Measurements from ENCODE around the gene FCGR3B.
"Not testable (repeated sequence)": the region's sequence is repeated elsewhere in the genome, so short reads cannot be mapped to it uniquely, and the experiment has no call there.

DNA sequence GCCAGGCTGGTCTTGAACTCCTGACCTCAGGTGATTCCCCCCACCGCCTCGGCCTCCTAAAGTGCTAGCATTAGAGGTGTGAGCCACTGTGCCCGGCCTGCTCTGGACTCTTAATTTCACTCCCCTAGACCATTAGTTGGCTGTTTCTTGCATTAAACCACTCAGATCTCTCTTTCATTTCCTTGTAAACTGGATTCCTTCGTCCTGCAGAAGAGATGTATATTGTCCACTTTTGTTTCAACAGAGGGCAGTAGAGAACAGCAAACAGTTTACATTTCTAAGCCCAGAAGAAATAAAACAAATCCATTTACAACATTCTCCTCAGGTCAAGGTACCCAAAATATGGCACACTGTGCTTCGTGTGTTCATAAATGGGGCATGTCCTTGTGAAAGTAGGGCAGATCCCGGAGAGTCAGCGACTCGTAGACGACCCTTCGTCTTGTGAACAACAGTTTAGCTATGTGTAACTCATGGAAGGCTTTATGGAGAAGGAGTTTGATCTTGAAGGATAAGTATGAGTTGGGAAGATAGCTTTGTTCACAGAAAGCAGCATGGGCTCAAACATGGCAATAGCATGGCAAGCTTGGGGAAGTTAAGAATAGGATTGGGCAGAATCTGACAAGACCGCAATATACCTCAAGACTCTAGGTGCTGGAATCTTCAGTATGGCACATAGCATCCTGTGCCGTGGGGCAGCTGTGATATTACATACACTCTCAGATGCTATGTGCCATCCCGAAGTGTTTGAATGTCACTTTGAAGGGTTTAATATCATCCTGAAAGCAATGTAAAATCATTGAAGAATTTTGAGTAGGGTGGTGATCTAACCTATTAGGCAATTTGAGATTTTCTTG, 16.8 kb upstream of the FCGR3B start:
- not testable (repeated sequence) for TF ChIP-seq POLR2AphosphoS5 (IDR thresholded peaks at IDR 0.05; ENCODE audit: low read depth, low read length)
- TF ChIP-seq, protein P1, sequence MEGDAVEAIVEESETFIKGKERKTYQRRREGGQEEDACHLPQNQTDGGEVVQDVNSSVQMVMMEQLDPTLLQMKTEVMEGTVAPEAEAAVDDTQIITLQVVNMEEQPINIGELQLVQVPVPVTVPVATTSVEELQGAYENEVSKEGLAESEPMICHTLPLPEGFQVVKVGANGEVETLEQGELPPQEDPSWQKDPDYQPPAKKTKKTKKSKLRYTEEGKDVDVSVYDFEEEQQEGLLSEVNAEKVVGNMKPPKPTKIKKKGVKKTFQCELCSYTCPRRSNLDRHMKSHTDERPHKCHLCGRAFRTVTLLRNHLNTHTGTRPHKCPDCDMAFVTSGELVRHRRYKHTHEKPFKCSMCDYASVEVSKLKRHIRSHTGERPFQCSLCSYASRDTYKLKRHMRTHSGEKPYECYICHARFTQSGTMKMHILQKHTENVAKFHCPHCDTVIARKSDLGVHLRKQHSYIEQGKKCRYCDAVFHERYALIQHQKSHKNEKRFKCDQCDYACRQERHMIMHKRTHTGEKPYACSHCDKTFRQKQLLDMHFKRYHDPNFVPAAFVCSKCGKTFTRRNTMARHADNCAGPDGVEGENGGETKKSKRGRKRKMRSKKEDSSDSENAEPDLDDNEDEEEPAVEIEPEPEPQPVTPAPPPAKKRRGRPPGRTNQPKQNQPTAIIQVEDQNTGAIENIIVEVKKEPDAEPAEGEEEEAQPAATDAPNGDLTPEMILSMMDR (IDR thresholded peaks at IDR 0.05), result peak; percentile 37
- TF ChIP-seq, protein P2, sequence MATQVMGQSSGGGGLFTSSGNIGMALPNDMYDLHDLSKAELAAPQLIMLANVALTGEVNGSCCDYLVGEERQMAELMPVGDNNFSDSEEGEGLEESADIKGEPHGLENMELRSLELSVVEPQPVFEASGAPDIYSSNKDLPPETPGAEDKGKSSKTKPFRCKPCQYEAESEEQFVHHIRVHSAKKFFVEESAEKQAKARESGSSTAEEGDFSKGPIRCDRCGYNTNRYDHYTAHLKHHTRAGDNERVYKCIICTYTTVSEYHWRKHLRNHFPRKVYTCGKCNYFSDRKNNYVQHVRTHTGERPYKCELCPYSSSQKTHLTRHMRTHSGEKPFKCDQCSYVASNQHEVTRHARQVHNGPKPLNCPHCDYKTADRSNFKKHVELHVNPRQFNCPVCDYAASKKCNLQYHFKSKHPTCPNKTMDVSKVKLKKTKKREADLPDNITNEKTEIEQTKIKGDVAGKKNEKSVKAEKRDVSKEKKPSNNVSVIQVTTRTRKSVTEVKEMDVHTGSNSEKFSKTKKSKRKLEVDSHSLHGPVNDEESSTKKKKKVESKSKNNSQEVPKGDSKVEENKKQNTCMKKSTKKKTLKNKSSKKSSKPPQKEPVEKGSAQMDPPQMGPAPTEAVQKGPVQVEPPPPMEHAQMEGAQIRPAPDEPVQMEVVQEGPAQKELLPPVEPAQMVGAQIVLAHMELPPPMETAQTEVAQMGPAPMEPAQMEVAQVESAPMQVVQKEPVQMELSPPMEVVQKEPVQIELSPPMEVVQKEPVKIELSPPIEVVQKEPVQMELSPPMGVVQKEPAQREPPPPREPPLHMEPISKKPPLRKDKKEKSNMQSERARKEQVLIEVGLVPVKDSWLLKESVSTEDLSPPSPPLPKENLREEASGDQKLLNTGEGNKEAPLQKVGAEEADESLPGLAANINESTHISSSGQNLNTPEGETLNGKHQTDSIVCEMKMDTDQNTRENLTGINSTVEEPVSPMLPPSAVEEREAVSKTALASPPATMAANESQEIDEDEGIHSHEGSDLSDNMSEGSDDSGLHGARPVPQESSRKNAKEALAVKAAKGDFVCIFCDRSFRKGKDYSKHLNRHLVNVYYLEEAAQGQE (IDR thresholded peaks at IDR 0.05; ENCODE audit: insufficient read depth in 1 of 2, low read depth in 2 of 2, low read length in 1 of 2), result not testable (repeated sequence)

Data from Panc1 (cell line).